ENCODE measurements around the gene AKR7A3. TPM values are rescaled to one million over a fixed set of nuclear protein-coding genes. Genes with fewer than 3 reads are reported as not detected.

Gene AKR7A3
- total and polyA plus RNA-seq, 11 donors: 0.12 to 0.36 (median 0.20) TPM; not detected in 5

DNA sequence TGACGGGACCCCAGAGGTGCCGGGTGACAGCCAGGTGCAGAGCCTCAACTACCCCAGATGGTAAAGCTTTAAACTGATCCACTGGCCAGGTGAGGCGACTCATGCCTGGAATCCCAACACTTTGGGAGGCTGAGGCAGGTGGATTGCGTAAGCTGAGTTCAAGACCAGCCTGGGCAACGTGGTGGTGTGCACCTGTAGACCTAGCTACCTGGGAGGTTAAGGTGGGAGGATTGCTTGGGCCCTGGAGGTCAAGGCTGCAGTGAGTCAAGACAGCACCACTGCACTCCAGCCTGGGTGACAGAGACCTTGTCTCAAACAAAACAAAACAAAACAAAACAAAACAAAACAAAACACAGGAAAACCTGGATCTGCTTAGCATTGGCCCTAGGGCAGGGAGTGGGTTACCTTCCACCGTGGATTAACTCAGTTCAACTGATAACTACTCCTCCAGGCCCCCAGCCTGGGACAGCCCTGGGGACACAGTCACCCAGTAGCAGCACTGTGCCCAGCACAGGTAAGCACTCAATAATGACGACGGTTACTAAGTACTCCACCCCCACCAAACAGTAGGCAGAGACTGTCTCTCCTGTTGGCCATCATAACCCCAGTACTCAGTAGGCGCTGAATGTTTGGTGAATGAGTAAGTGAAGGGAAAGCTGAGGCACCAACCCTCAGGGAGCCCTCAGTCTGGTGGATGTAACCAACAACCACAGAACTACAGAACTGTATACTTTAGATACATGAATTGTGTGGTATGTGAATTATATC is 45.2 kb upstream of the AKR7A3 start:
- intact Hi-C loops (cut with DNase I): no loop called here
- no peaks in the 10 kb centered on the region for H3K4me1 ChIP-seq
- no peak overlapping the region for H3K4me3 ChIP-seq
- H3K9me3 ChIP-seq: no peaks in the 10 kb centered on the region
- H3K36me3 ChIP-seq: peaks cover 0 to 38% (median 17%) of the 10 kb centered on the region in 9 donors
- no peak overlapping the region for H3K27ac ChIP-seq
- ATAC-seq (no peak), DNase-seq (no peak)
- 80 to 86% (median 83%) methylated on average over 9 of the region's 9 CpGs for WGBS, 4 donors
- H3K27me3 ChIP-seq: no peaks in the 10 kb centered on the region
- TF ChIP-seq, protein P1, sequence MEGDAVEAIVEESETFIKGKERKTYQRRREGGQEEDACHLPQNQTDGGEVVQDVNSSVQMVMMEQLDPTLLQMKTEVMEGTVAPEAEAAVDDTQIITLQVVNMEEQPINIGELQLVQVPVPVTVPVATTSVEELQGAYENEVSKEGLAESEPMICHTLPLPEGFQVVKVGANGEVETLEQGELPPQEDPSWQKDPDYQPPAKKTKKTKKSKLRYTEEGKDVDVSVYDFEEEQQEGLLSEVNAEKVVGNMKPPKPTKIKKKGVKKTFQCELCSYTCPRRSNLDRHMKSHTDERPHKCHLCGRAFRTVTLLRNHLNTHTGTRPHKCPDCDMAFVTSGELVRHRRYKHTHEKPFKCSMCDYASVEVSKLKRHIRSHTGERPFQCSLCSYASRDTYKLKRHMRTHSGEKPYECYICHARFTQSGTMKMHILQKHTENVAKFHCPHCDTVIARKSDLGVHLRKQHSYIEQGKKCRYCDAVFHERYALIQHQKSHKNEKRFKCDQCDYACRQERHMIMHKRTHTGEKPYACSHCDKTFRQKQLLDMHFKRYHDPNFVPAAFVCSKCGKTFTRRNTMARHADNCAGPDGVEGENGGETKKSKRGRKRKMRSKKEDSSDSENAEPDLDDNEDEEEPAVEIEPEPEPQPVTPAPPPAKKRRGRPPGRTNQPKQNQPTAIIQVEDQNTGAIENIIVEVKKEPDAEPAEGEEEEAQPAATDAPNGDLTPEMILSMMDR (IDR thresholded peaks at IDR 0.05): no peak
- no peak for TF ChIP-seq POLR2A (IDR thresholded peaks at IDR 0.05)

DNA sequence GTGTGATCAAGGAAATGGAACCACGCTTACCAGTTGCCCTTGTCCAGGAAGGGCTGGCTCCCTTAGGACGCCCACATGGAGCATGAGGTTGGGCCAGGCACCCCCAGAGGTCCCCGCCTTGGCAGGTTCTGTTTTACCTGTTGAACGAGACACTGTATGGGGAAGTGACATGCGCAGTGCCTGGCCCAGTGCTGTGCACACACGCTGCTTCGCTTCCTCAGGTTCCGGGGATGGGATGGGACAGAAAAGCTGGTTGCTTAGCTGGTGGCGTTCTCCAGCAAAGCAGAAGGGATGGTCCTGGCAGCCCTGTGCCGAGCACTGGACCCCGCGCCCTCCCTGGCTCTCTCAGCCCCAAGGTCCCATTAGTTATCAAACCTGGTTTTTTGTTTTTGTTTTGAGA is 44.3 kb upstream of the AKR7A3 start:
- DNase-seq (no peak), ATAC-seq (no peak)

DNA sequence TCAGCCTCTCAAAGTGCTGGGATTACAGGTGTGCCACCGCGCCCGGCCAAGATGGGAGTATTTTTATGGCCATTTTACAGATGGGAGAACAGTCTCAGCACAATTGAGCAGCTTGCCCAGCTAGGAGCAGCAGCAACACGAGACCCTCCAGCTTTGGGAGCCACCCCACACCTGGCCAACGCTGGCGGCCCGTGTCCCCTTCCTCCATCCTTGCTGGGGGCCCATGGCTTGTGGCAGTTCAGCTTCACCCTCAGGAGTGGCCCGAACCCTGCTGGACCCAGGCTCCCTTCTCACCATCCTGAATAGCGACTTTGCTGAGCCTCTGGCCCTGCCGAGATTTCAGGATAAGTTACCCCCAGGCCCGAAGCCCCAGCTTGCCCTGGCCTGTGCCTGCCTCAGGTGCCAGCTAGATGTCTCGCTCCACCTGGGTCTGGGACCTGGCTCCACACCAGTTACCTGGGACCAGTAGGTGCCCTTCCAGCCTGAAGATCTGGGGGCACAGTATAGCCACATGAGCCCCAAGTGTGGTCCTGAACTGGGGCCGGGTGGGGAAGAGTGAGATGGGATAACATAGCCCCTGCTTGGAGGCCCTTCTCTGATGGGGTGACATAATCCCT is 42.8 kb upstream of the AKR7A3 start:
- Histone ChIP-seq H3K36me3 (peaks cover 0 to 47% (median 28%) of the 10 kb centered on the region in 9 donors), H3K27me3 (no peaks in the 10 kb centered on the region), H3K4me1 (no peaks in the 10 kb centered on the region), H3K27ac (no peak overlapping the region), H3K4me3 (no peak overlapping the region), H3K9me3 (no peaks in the 10 kb centered on the region)
- TF ChIP-seq, protein P1 (IDR thresholded peaks at IDR 0.05): no peak
- TF ChIP-seq POLR2A (IDR thresholded peaks at IDR 0.05): no peak
- intact Hi-C loops (cut with DNase I): no loop called here
- 90 to 95% (median 94%) methylated on average over 11 to 13 of the region's 13 CpGs for WGBS, 4 donors
- ATAC-seq (no peak), DNase-seq (no peak)

More for the DNA sequence above, 44.3 kb upstream of the AKR7A3 start:
- Histone ChIP-seq H3K9me3 (no peaks in the 10 kb centered on the region), H3K4me1 (no peaks in the 10 kb centered on the region), H3K4me3 (no peak overlapping the region), H3K27me3 (no peaks in the 10 kb centered on the region), H3K27ac (no peak overlapping the region), H3K36me3 (peaks cover 0 to 38% (median 18%) of the 10 kb centered on the region in 9 donors)
- TF ChIP-seq, protein P1 (IDR thresholded peaks at IDR 0.05): no peak
- TF ChIP-seq POLR2A (IDR thresholded peaks at IDR 0.05): no peak
- 91 to 95% (median 94%) methylated on average over 12 of the region's 12 CpGs for WGBS, 4 donors
- intact Hi-C loops (cut with DNase I): no loop called here

DNA sequence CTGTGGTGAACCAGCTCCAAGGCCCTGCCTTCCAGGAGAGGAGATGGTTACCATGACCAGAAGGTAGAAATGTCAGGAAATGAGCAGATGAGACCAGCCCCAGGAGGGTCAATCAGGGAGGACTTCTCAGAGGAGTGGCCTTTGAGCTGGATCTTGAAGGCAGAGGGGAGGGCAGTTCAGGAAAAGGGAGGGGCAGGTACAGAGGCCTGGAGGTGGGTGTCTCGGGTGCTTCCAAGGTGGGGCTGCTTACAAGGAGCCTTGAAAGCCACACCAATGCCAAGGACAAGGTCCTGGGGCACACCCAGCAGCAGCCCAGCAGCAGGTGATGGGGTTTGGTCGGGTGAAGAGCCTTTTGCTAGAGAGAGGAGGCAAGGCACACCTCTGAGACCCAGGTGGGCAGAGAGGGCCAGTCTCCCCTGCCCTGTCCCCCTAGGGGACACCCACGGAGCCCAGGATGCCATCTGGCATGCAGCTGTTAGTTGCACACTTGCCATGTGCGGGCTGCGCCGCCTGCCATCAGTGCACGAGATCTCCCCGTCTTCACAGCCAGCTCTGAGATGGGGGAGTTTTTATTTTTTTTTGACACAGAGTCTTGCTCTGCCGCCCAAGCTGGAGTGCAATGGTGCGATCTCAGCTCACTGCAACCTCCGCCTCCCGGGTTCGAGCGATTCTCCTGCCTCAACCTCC is 42.0 kb upstream of the AKR7A3 start:
- Histone ChIP-seq H3K27ac (no peak overlapping the region), H3K9me3 (no peaks in the 10 kb centered on the region), H3K27me3 (no peaks in the 10 kb centered on the region), H3K4me1 (no peaks in the 10 kb centered on the region), H3K4me3 (no peak overlapping the region), H3K36me3 (peaks cover 0 to 55% (median 35%) of the 10 kb centered on the region in 9 donors)
- 91 to 96% (median 94%) methylated on average over 14 of the region's 14 CpGs for WGBS, 4 donors
- DNase-seq (no peak), ATAC-seq (no peak)
- no peak for TF ChIP-seq POLR2A (IDR thresholded peaks at IDR 0.05)
- TF ChIP-seq, protein P1 (IDR thresholded peaks at IDR 0.05): no peak
- intact Hi-C loops (cut with DNase I): no loop called here
